ENCODE measurements around the gene PITPNC1. TPM values are rescaled to one million over a fixed set of nuclear protein-coding genes. Genes with fewer than 3 reads are reported as not detected.

Gene PITPNC1
- total and polyA plus RNA-seq, 2 donors (not counting 3 experiments of a cell fraction or from before 2014, with no cell fraction given) = 2.4 to 9.6 TPM

DNA sequence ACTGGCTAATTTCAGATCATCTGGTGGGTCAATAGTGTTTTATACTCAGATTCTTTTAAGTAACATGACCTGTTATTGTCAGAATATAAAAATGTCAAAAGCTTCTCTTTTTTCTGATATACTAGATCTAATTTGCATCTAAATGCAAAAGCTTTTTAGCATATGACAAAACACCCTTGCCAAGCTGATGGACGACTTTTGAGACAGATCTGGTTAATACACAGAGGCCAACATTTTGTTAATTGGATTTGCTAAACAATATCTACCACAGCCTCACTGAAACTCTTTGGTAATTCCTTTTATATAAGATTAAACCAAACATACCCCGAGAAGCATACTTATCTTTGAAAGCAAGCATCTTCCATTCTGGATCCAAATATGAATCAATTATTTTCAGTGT lies 330.4 kb downstream of the PITPNC1 start:
- Histone ChIP-seq H3K4me2 (ENCODE audit: insufficient read depth, low read length) (no peak overlapping the region), H3K9me1 (replicated peaks; ENCODE audit: control insufficient read depth, extremely low read depth, insufficient read depth, low read length) (no peaks in the 10 kb centered on the region), H3K27ac (ENCODE audit: insufficient read depth, low read depth, low read length) (no peak overlapping the region), H3K79me2 (ENCODE audit: control insufficient read depth, insufficient read depth, low read length) (no peaks in the 10 kb centered on the region), H3K36me3 (ENCODE audit: control insufficient read depth in 2 of 2, extremely low read depth in 1 of 2, insufficient read depth in 2 of 2, low read length in 2 of 2) (no peaks in the 10 kb centered on the region), H2AFZ (ENCODE audit: low read depth, low read length) (no peak overlapping the region), H3K4me1 (ENCODE audit: control insufficient read depth, extremely low read depth, insufficient read depth, low read length) (no peaks in the 10 kb centered on the region), H3K9me3 (replicated peaks; ENCODE audit: control insufficient read depth, insufficient read depth, low read length) (no peaks in the 10 kb centered on the region), H4K20me1 (replicated peaks; ENCODE audit: control insufficient read depth, extremely low read depth, insufficient read depth, low read length) (no peaks in the 10 kb centered on the region), H3K4me3 (replicated peaks in 1 of 3; ENCODE audit: insufficient read depth in 1 of 3, low read depth in 1 of 3, low read length in 3 of 3) (no peak overlapping the region), H3K27me3 (ENCODE audit: control insufficient read depth in 2 of 2, insufficient read depth in 2 of 2, low read length in 2 of 2) (peaks cover 0 to 2% of the 10 kb centered on the region in 2 experiments), H3K9ac (replicated peaks; ENCODE audit: extremely low read depth, insufficient read depth, low read length) (no peak overlapping the region)
- ChIA-PET POLR2A (no interaction called here), CTCF (interaction anchor here (1.5 to 1.8 kb wide), 2 partner anchors 10 to 332 kb away, joined by 3 to 4 read pairs; partner anchors contain the start of gene NOL11)
- FAIRE-seq (no peak), DNase-seq (ENCODE audit: low read depth, low spot score) (no peak)
- dilution Hi-C loops (cut with MboI; ENCODE audit: extremely low pct_ligation_motif_present, low sequenced_read_pairs) = no loop called here
- BruUV-seq (replicated peaks) = no TSS peak
- no peak for TF ChIP-seq EZH2 (IDR thresholded peaks at IDR 0.05; ENCODE audit: borderline replicate concordance, low read depth, low read length, severe bottlenecking)
- intact Hi-C loops (cut with micrococcal nuclease) = no loop called here

- peaks cover 0 to 2% of the 10 kb centered on the region in 2 experiments for H3K27me3 ChIP-seq (ENCODE audit: control insufficient read depth in 2 of 2, insufficient read depth in 2 of 2, low read length in 2 of 2)
- POLR2A ChIA-PET = no interaction called here
- H3K79me2 ChIP-seq (ENCODE audit: control insufficient read depth, insufficient read depth, low read length) = no peaks in the 10 kb centered on the region
- dilution Hi-C loops (cut with MboI; ENCODE audit: extremely low pct_ligation_motif_present, low sequenced_read_pairs) = no loop called here
- no peak for DNase-seq (ENCODE audit: low read depth, low spot score)
- no peak overlapping the region for H3K4me3 ChIP-seq (replicated peaks in 1 of 3; ENCODE audit: insufficient read depth in 1 of 3, low read depth in 1 of 3, low read length in 3 of 3)
- H3K9ac ChIP-seq (replicated peaks; ENCODE audit: extremely low read depth, insufficient read depth, low read length) = no peak overlapping the region
- H3K27ac ChIP-seq (ENCODE audit: insufficient read depth, low read depth, low read length) = no peak overlapping the region
- no peak for FAIRE-seq
- no peaks in the 10 kb centered on the region for H4K20me1 ChIP-seq (replicated peaks; ENCODE audit: control insufficient read depth, extremely low read depth, insufficient read depth, low read length)
- TF ChIP-seq GATA2 (IDR thresholded peaks at IDR 0.05; ENCODE audit: insufficient read depth, insufficient read length, low read depth, low read length) (no peak), MYC (IDR thresholded peaks at IDR 0.05; ENCODE audit: low read depth, low read length) (no peak), POLR2AphosphoS5 (IDR thresholded peaks at IDR 0.05; ENCODE audit: insufficient read depth, low read depth, low read length) (no peak), EZH2 (IDR thresholded peaks at IDR 0.05; ENCODE audit: borderline replicate concordance, low read depth, low read length, severe bottlenecking) (no peak), JUN (IDR thresholded peaks at IDR 0.05; ENCODE audit: borderline replicate concordance, insufficient read depth, insufficient read length, low read depth) (no peak), FOS (IDR thresholded peaks at IDR 0.05; ENCODE audit: borderline replicate concordance, insufficient read depth, low read length) (no peak), POLR2A (IDR thresholded peaks at IDR 0.05; ENCODE audit: low read depth, low read length) (no peak)
- TF ChIP-seq, protein P1, sequence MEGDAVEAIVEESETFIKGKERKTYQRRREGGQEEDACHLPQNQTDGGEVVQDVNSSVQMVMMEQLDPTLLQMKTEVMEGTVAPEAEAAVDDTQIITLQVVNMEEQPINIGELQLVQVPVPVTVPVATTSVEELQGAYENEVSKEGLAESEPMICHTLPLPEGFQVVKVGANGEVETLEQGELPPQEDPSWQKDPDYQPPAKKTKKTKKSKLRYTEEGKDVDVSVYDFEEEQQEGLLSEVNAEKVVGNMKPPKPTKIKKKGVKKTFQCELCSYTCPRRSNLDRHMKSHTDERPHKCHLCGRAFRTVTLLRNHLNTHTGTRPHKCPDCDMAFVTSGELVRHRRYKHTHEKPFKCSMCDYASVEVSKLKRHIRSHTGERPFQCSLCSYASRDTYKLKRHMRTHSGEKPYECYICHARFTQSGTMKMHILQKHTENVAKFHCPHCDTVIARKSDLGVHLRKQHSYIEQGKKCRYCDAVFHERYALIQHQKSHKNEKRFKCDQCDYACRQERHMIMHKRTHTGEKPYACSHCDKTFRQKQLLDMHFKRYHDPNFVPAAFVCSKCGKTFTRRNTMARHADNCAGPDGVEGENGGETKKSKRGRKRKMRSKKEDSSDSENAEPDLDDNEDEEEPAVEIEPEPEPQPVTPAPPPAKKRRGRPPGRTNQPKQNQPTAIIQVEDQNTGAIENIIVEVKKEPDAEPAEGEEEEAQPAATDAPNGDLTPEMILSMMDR (IDR thresholded peaks at IDR 0.05; ENCODE audit: extremely low read depth in 1 of 2, insufficient read depth in 1 of 2, low read depth in 1 of 2, low read length in 2 of 2) = no peak
- TF ChIP-seq, protein P2, sequence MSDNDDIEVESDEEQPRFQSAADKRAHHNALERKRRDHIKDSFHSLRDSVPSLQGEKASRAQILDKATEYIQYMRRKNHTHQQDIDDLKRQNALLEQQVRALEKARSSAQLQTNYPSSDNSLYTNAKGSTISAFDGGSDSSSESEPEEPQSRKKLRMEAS (IDR thresholded peaks at IDR 0.05; ENCODE audit: insufficient read depth, insufficient read length) = no peak
- no peak overlapping the region for H3K4me2 ChIP-seq (ENCODE audit: insufficient read depth, low read length)
- BruUV-seq (replicated peaks) = no TSS peak
- intact Hi-C loops (cut with micrococcal nuclease) = no loop called here
- H3K9me3 ChIP-seq (replicated peaks; ENCODE audit: control insufficient read depth, insufficient read depth, low read length) = no peaks in the 10 kb centered on the region
- CTCF ChIA-PET = interaction anchor here (0.8 kb wide), 1 partner anchor 20 kb away, joined by 3 read pairs; no protein-coding TSS in a partner anchor
- no peaks in the 10 kb centered on the region for H3K9me1 ChIP-seq (replicated peaks; ENCODE audit: control insufficient read depth, extremely low read depth, insufficient read depth, low read length)
- H3K36me3 ChIP-seq (ENCODE audit: control insufficient read depth in 2 of 2, extremely low read depth in 1 of 2, insufficient read depth in 2 of 2, low read length in 2 of 2) = no peaks in the 10 kb centered on the region
- no peaks in the 10 kb centered on the region for H3K4me1 ChIP-seq (ENCODE audit: control insufficient read depth, extremely low read depth, insufficient read depth, low read length)
- H2AFZ ChIP-seq (ENCODE audit: low read depth, low read length) = no peak overlapping the region
Observed at GRCh38 chr17:67708378-67708777, 331.3 kb downstream of the PITPNC1 start.

Data from endothelial cell of umbilical vein (primary cell).